HepG2 (cell line): ENCODE measurements around the gene ISY1. TPM values are rescaled to one million over a fixed set of nuclear protein-coding genes. Genes with fewer than 3 reads are reported as not detected.

ENCODE experiments used
- AKAP8 ChIP-seq: sonication (generic); formaldehyde crosslinking; IDR thresholded peaks from 2 replicates; pipeline ENCODE4 v1.5.1; 2020; ENCODE audit warnings: mild to moderate bottlenecking, missing genetic modification reagents
- ATF6 ChIP-seq: sonication (generic); formaldehyde crosslinking; conservative IDR thresholded peaks from 2 replicates; pipeline ENCODE4 v1.4.0; 2020; ENCODE audit warnings: missing genetic modification reagents
- GATAD2A ChIP-seq: IDR thresholded peaks from 2 replicates; pipeline ENCODE4 v1.6.1; 2016
- HBP1 ChIP-seq: IDR thresholded peaks from 2 replicates; pipeline ENCODE4 v1.6.1; 2016; ENCODE audit warnings: low read depth, control low read depth
- NFYB ChIP-seq: sonication (generic); formaldehyde crosslinking; IDR thresholded peaks from 2 replicates; pipeline ENCODE4 v1.4.0; 2020; ENCODE audit warnings: missing genetic modification reagents
- RARA ChIP-seq: IDR thresholded peaks from 2 replicates; pipeline ENCODE4 v1.6.1; 2016; ENCODE audit warnings: missing genetic modification reagents, missing compliant biosample characterization
- ZEB1 ChIP-seq: IDR thresholded peaks from 2 replicates; pipeline ENCODE4 v1.6.1; 2012; ENCODE audit warnings: mild to moderate bottlenecking, low read depth, inconsistent platforms; ENCODE audit not compliant: insufficient replicate concordance
- ZFP1 ChIP-seq: IDR thresholded peaks from 2 replicates; pipeline ENCODE4 v1.6.1; 2016
- ZNF121 ChIP-seq: sonication (generic); formaldehyde crosslinking; IDR thresholded peaks from 2 replicates; pipeline ENCODE4 v1.5.0; 2020; ENCODE audit warnings: mild to moderate bottlenecking, missing genetic modification reagents
- ZNF263 ChIP-seq: sonication (generic); formaldehyde crosslinking; IDR thresholded peaks from 2 replicates; pipeline ENCODE4 v1.4.0; 2020; ENCODE audit warnings: missing genetic modification reagents
- ZNF296 ChIP-seq: sonication (generic); formaldehyde crosslinking; conservative IDR thresholded peaks from 2 replicates; pipeline ENCODE4 v1.5.0; 2020; ENCODE audit warnings: mild to moderate bottlenecking, missing genetic modification reagents
- ZNF343 ChIP-seq: sonication (generic); formaldehyde crosslinking; IDR thresholded peaks from 2 replicates; pipeline ENCODE4 v1.4.0; 2020; ENCODE audit warnings: mild to moderate bottlenecking, missing genetic modification reagents
- ZNF550 ChIP-seq: sonication (generic); formaldehyde crosslinking; IDR thresholded peaks from 2 replicates; pipeline ENCODE4 v1.4.0; 2020; ENCODE audit warnings: mild to moderate bottlenecking, missing genetic modification reagents, borderline replicate concordance
- ZNF616 ChIP-seq: sonication (generic); formaldehyde crosslinking; IDR thresholded peaks from 2 replicates; pipeline ENCODE4 v1.5.0; 2020; ENCODE audit warnings: low read depth, mild to moderate bottlenecking, missing genetic modification reagents
- ZNF747 ChIP-seq: sonication (generic); formaldehyde crosslinking; IDR thresholded peaks from 2 replicates; pipeline ENCODE4 v1.8.1; 2023; ENCODE audit warnings: missing genetic modification reagents, mild to moderate bottlenecking, borderline replicate concordance
- ZSCAN20 ChIP-seq: sonication (generic); formaldehyde crosslinking; IDR thresholded peaks from 2 replicates; pipeline ENCODE4 v1.4.0; 2020; ENCODE audit warnings: missing genetic modification reagents, mild to moderate bottlenecking, borderline replicate concordance
- ZSCAN5A ChIP-seq: sonication (generic); formaldehyde crosslinking; IDR thresholded peaks from 2 replicates; pipeline ENCODE4 v1.8.0; 2022; ENCODE audit warnings: mild to moderate bottlenecking, missing genetic modification reagents, borderline replicate concordance
- polyA plus RNA-seq, 8 experiments: library from polyadenylated mRNA; depleted of rRNA in 3 of 8; stranded (reverse) in 7 of 8; unstranded in 1 of 8; fragments of >200 nt; fragmentation: Illumina TruSeq in 4 of 8; extraction: Trizol in 4 of 8; gene quantifications; 2 replicates each; pipeline versions ENCODE4 v1.2.1 to v1.2.3, GENCODE V29; 2011 to 2016; ENCODE audit warnings: low read depth in 4 of 8, missing spikeins in 1 of 8, mixed read lengths in 1 of 8; ENCODE audit not compliant: insufficient read depth in 1 of 8
- total RNA-seq, 5 experiments: library from RNA; depleted of rRNA; stranded (reverse); fragments of >200 nt; fragmentation: Illumina TruSeq; extraction: Trizol; gene quantifications; 2 replicates each; pipeline ENCODE4 v1.2.3, GENCODE V29; 2016; ENCODE audit warnings: low read depth in 1 of 5
- TF ChIP-seq, protein P1 (sequence below): sonication (generic); formaldehyde crosslinking; IDR thresholded peaks from 2 replicates; pipeline ENCODE4 v1.8.1; 2023; ENCODE audit warnings: mild to moderate bottlenecking, missing genetic modification reagents, borderline replicate concordance
- TF ChIP-seq, protein P2 (sequence below): sonication (generic); formaldehyde crosslinking; IDR thresholded peaks from 2 replicates; pipeline ENCODE4 v1.4.0; 2020; ENCODE audit warnings: missing genetic modification reagents, borderline replicate concordance
- TF ChIP-seq, protein P3 (sequence below): sonication (generic); formaldehyde crosslinking; IDR thresholded peaks from 2 replicates; pipeline ENCODE4 v1.8.0; 2022; ENCODE audit warnings: missing genetic modification reagents, low read depth, mild to moderate bottlenecking, borderline replicate concordance
- TF ChIP-seq, protein P4 (sequence below): sonication (generic); formaldehyde crosslinking; IDR thresholded peaks from 2 replicates; pipeline ENCODE4 v1.4.0; 2020; ENCODE audit warnings: missing genetic modification reagents, mild to moderate bottlenecking, borderline replicate concordance

Gene ISY1
- total and polyA plus RNA-seq, 2 of the 13 experiments (the other 11 are each of a cell fraction or from before 2014, with no cell fraction given): 21.0 to 39.1 TPM

GRCh38 chr3:129119365-129120100 lies 41.3 kb downstream of the ISY1 start (continued):
- TF ChIP-seq, protein P1, sequence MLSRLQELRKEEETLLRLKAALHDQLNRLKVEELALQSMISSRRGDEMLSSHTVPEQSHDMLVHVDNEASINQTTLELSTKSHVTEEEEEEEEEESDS: no peak
- TF ChIP-seq RARA (CRISPR knock-in tag) (peak; percentile 95), ZNF747 (peak; percentile 64), ZSCAN5A (CRISPR knock-in tag) (0 out of 2 replicates have a peak, but pooled peaks have one; percentile 40), GATAD2A (CRISPR knock-in tag) (peak; percentile 93), ATF6 (CRISPR knock-in tag) (no peak), AKAP8 (CRISPR knock-in tag) (peak; percentile 90), HBP1 (CRISPR knock-in tag) (peak; percentile 53; the same call in 1 of the 2 replicates), ZNF550 (CRISPR knock-in tag) (no peak), ZNF616 (CRISPR knock-in tag) (no peak; the same call in 1 of the 2 replicates), ZSCAN20 (CRISPR knock-in tag) (no peak), ZEB1 (peak; percentile 85), ZNF343 (CRISPR knock-in tag) (no peak), ZNF263 (no peak), ZFP1 (CRISPR knock-in tag) (peak; percentile 70; the same call in 1 of the 2 replicates), ZNF121 (CRISPR knock-in tag) (no peak), NFYB (no peak), ZNF296 (CRISPR knock-in tag) (no peak)
- TF ChIP-seq, protein P2, sequence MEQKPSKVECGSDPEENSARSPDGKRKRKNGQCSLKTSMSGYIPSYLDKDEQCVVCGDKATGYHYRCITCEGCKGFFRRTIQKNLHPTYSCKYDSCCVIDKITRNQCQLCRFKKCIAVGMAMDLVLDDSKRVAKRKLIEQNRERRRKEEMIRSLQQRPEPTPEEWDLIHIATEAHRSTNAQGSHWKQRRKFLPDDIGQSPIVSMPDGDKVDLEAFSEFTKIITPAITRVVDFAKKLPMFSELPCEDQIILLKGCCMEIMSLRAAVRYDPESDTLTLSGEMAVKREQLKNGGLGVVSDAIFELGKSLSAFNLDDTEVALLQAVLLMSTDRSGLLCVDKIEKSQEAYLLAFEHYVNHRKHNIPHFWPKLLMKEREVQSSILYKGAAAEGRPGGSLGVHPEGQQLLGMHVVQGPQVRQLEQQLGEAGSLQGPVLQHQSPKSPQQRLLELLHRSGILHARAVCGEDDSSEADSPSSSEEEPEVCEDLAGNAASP: peak; percentile 91
- TF ChIP-seq, protein P3, sequence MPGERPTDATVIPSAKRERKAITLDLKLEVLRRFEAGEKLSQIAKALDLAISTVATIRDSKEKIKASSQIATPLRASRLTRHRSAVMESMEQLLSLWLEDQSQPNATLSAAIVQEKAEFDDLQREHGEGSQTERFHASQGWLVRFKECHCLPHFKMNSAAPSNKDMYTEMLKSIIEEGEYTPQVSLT (CRISPR knock-in tag): no peak
- TF ChIP-seq, protein P4, sequence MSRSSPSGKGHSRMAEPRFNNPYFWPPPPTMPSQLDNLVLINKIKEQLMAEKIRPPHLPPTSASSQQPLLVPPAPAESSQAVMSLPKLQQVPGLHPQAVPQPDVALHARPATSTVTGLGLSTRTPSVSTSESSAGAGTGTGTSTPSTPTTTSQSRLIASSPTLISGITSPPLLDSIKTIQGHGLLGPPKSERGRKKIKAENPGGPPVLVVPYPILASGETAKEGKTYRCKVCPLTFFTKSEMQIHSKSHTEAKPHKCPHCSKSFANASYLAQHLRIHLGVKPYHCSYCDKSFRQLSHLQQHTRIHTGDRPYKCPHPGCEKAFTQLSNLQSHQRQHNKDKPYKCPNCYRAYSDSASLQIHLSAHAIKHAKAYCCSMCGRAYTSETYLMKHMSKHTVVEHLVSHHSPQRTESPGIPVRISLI (CRISPR knock-in tag): no peak; the same call in 1 of the 2 replicates
